Astrocyte (in vitro differentiated cells and primary cell): ENCODE data around the gene DSCAM. TPM values are rescaled to one million over a fixed set of nuclear protein-coding genes. Genes with fewer than 3 reads are reported as not detected.

ENCODE experiments used
- DNase-seq: peaks from one replicate; pipeline ENCODE4 v3.0.0-alpha.2; 2010; ENCODE audit warnings: low read depth
- FAIRE-seq: peaks from 2 replicates; lab custom pipeline; 2011; peaks lifted over from hg19 to GRCh38; lab: Jason Lieb, UNC
- H2AFZ ChIP-seq: 2 replicates; pipeline ENCODE4 v1.6.0; 2012; ENCODE audit warnings: low read depth, low read length, inconsistent platforms
- H3K27ac ChIP-seq: 2 replicates; pipeline ENCODE4 v1.5.1; 2011; ENCODE audit warnings: low read depth, low read length, inconsistent platforms
- H3K27me3 ChIP-seq: 2 replicates; pipeline ENCODE4 v1.6.0; 2011; ENCODE audit warnings: low read length, inconsistent platforms; ENCODE audit not compliant: insufficient read depth
- H3K36me3 ChIP-seq: 2 replicates; pipeline ENCODE4 v1.5.1; 2011; ENCODE audit warnings: low read length, inconsistent platforms; ENCODE audit not compliant: insufficient read depth
- H3K4me1 ChIP-seq: 2 replicates; pipeline ENCODE4 v1.5.1; 2011; ENCODE audit warnings: low read length, inconsistent platforms; ENCODE audit not compliant: insufficient read depth
- H3K4me2 ChIP-seq: 2 replicates; pipeline ENCODE4 v1.6.0; 2012; ENCODE audit warnings: low read length, inconsistent platforms
- H3K4me3 ChIP-seq: 2 replicates; pipeline ENCODE4 v1.5.1; 2011; ENCODE audit warnings: low read depth, mild to moderate bottlenecking, low read length, inconsistent platforms; ENCODE audit not compliant: insufficient read depth
- H3K79me2 ChIP-seq: 2 replicates; pipeline ENCODE4 v1.6.0; 2012; ENCODE audit warnings: mild to moderate bottlenecking, low read length, inconsistent platforms; ENCODE audit not compliant: insufficient read depth
- H3K9ac ChIP-seq: 2 replicates; pipeline ENCODE4 v1.6.0; 2012; ENCODE audit warnings: mild to moderate bottlenecking, low read length, inconsistent platforms
- H3K9me3 ChIP-seq: 2 replicates; pipeline ENCODE4 v1.5.1; 2012; ENCODE audit warnings: low read depth, mild to moderate bottlenecking, low read length, inconsistent platforms; ENCODE audit not compliant: insufficient read depth
- H4K20me1 ChIP-seq: 2 replicates; pipeline ENCODE4 v1.6.0; 2012; ENCODE audit warnings: low read length, inconsistent platforms; ENCODE audit not compliant: insufficient read depth
- H3K27ac Mint-ChIP-seq: one replicate; pipeline ENCODE4 v1.8.0; 2021; ENCODE audit warnings: mild to moderate bottlenecking, mixed read lengths; ENCODE audit not compliant: unreplicated experiment
- H3K27me3 Mint-ChIP-seq: one replicate; pipeline ENCODE4 v1.8.0; 2021; ENCODE audit warnings: low read depth, mixed read lengths; ENCODE audit not compliant: unreplicated experiment
- H3K36me3 Mint-ChIP-seq: one replicate; pipeline ENCODE4 v1.8.0; 2021; ENCODE audit warnings: low read depth, mixed read lengths; ENCODE audit not compliant: unreplicated experiment
- H3K4me1 Mint-ChIP-seq: one replicate; pipeline ENCODE4 v1.8.0; 2021; ENCODE audit warnings: low read depth, mixed read lengths; ENCODE audit not compliant: unreplicated experiment
- H3K4me3 Mint-ChIP-seq: one replicate; pipeline ENCODE4 v1.8.0; 2021; ENCODE audit warnings: mild to moderate bottlenecking, moderate library complexity, mixed read lengths; ENCODE audit not compliant: unreplicated experiment
- H3K9me3 Mint-ChIP-seq: one replicate; pipeline ENCODE4 v1.8.0; 2021; ENCODE audit warnings: mild to moderate bottlenecking, mixed read lengths; ENCODE audit not compliant: unreplicated experiment
- CTCF ChIP-seq: IDR thresholded peaks from 2 replicates; pipeline ENCODE4 v1.5.1; 2011; ENCODE audit warnings: low read depth, mild to moderate bottlenecking, inconsistent platforms, low read length, moderate library complexity; ENCODE audit not compliant: insufficient read depth
- EZH2 ChIP-seq: IDR thresholded peaks from 2 replicates; pipeline ENCODE4 v1.6.1; 2012; ENCODE audit warnings: mild to moderate bottlenecking, low read length, inconsistent platforms; ENCODE audit not compliant: insufficient read depth
- total RNA-seq: library from RNA; stranded (reverse); gene quantifications from 2 replicates; pipeline ENCODE4 v1.2.1, GENCODE V29; 2021

The DSCAM gene
- total RNA-seq, 1 donor from 2014 or later = 0.18 TPM

DNA sequence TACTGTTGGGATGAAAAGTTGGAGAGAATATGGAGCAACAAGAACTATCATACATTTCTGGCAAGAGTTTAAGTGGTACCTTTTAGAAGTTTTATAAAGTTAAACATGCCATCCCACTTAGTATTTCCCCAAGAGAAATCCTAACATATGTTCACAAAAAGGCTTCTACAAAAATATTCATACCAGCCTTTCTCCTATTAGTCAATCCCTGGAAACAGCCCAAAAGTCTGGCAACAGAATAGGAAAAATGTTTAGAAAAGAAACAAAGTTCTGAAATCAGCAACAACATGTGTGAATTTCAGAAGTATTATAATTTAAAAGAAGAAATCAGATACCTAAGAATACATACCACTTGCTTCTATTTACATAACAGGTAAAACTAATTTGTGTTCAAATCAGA lies 271.0 kb downstream of the DSCAM start:
- H3K36me3 ChIP-seq = no peaks in the 10 kb centered on the region
- no peak for FAIRE-seq
- H3K27me3 Mint-ChIP-seq = no peaks in the 10 kb centered on the region

GRCh38 chr21:40569357-40569756 lies 277.6 kb downstream of the DSCAM start:
- Mint-ChIP-seq H3K27me3 (no peaks in the 10 kb centered on the region), H3K27ac (no peak overlapping the region), H3K4me1 (no peaks in the 10 kb centered on the region), H3K36me3 (no peaks in the 10 kb centered on the region), H3K4me3 (no peak overlapping the region), H3K9me3 (peaks cover 7% of the 10 kb centered on the region)
- H3K36me3 ChIP-seq = no peaks in the 10 kb centered on the region
- no peak overlapping the region for H3K4me3 ChIP-seq
- no peaks in the 10 kb centered on the region for H3K4me1 ChIP-seq
- no peak overlapping the region for H3K27ac ChIP-seq
- DNase-seq = no peak
- no peak for FAIRE-seq
- no peaks in the 10 kb centered on the region for H3K9me3 ChIP-seq
- H3K9ac ChIP-seq = no peak overlapping the region
- no peaks in the 10 kb centered on the region for H3K27me3 ChIP-seq
- H3K4me2 ChIP-seq = no peak overlapping the region
- TF ChIP-seq CTCF = no peak
- TF ChIP-seq EZH2 = no peak
- no peaks in the 10 kb centered on the region for H3K79me2 ChIP-seq
- H2AFZ ChIP-seq = no peak overlapping the region
- H4K20me1 ChIP-seq = no peaks in the 10 kb centered on the region

More for the DNA sequence above, 271.0 kb downstream of the DSCAM start:
- Histone ChIP-seq H3K27ac (no peak overlapping the region), H2AFZ (no peak overlapping the region), H3K4me2 (no peak overlapping the region), H4K20me1 (no peaks in the 10 kb centered on the region), H3K4me3 (no peak overlapping the region), H3K9ac (no peak overlapping the region), H3K27me3 (no peaks in the 10 kb centered on the region), H3K9me3 (no peaks in the 10 kb centered on the region), H3K79me2 (no peaks in the 10 kb centered on the region), H3K4me1 (no peaks in the 10 kb centered on the region)
- no peak overlapping the region for H3K27ac Mint-ChIP-seq
- H3K9me3 Mint-ChIP-seq = peaks cover 6% of the 10 kb centered on the region
- H3K36me3 Mint-ChIP-seq = no peaks in the 10 kb centered on the region
- no peak for DNase-seq
- H3K4me3 Mint-ChIP-seq = no peak overlapping the region
- TF ChIP-seq EZH2 = no peak
- no peaks in the 10 kb centered on the region for H3K4me1 Mint-ChIP-seq

- H3K27ac ChIP-seq = no peak overlapping the region
- H4K20me1 ChIP-seq = no peaks in the 10 kb centered on the region
- H3K4me2 ChIP-seq = no peak overlapping the region
- H3K9ac ChIP-seq = no peak overlapping the region
- no peaks in the 10 kb centered on the region for H3K4me1 ChIP-seq
- H3K36me3 Mint-ChIP-seq = no peaks in the 10 kb centered on the region
- no peaks in the 10 kb centered on the region for H3K4me1 Mint-ChIP-seq
- peaks cover 7% of the 10 kb centered on the region for H3K9me3 Mint-ChIP-seq
- no peak overlapping the region for H3K27ac Mint-ChIP-seq
- DNase-seq = no peak
- H3K79me2 ChIP-seq = no peaks in the 10 kb centered on the region
- FAIRE-seq = no peak
- H3K27me3 ChIP-seq = no peaks in the 10 kb centered on the region
- no peaks in the 10 kb centered on the region for H3K36me3 ChIP-seq
- H2AFZ ChIP-seq = no peak overlapping the region
- no peak overlapping the region for H3K4me3 ChIP-seq
- no peaks in the 10 kb centered on the region for H3K9me3 ChIP-seq
- TF ChIP-seq CTCF = no peak
- no peak for TF ChIP-seq EZH2
- no peak overlapping the region for H3K4me3 Mint-ChIP-seq
- no peaks in the 10 kb centered on the region for H3K27me3 Mint-ChIP-seq
Measured at GRCh38 chr21:40568807-40569206, 278.2 kb downstream of the DSCAM start.
